ENCODE measurements around the gene USP36. TPM values are rescaled to one million over a fixed set of nuclear protein-coding genes. Genes with fewer than 3 reads are reported as not detected.
"Not testable (repeated sequence)": the region's sequence is repeated elsewhere in the genome, so short reads cannot be mapped to it uniquely, and the experiment has no call there.

The USP36 gene
- total RNA-seq, 2 experiments from 2014 or later: 489 to 494 TPM

DNA sequence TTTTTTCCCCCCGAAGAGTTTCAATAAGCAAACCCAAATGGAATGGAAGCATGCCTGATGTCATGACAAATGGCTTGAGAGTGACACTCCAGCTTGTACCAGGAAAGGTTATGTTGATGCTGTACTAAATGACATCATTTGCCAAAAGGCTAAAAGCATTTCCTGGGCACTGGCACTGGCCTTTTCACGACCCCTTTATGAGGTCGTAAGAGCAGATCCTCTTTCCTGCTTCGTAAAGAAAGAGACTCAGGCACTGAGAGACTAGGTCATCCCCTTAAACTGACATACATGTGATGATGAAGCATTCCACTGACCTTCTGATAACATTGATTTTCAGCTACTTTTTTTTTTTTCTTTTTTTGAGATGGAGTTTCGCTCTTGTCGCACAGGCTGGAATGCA, 31.9 kb upstream of the USP36 start:
- Mint-ChIP-seq H3K27ac (no peak overlapping the region), H3K27me3 (peaks cover 6% of the 10 kb centered on the region), H3K4me3 (no peak overlapping the region), H3K4me1 (ENCODE audit: low read depth) (peaks cover 9% of the 10 kb centered on the region), H3K9me3 (no peaks in the 10 kb centered on the region), H3K36me3 (ENCODE audit: low read depth) (no peaks in the 10 kb centered on the region)
- Histone ChIP-seq H3K4me1 (ENCODE audit: insufficient read depth, low read length) (no peaks in the 10 kb centered on the region), H3K4me3 (ENCODE audit: low read length) (no peak overlapping the region), H3K9me3 (ENCODE audit: control insufficient read depth in 1 of 2, insufficient read depth in 1 of 2, low read length in 2 of 2) (no peaks in the 10 kb centered on the region), H3K27ac (ENCODE audit: low read depth in 1 of 2, low read length in 2 of 2) (no peak overlapping the region), H3K27me3 (ENCODE audit: control insufficient read depth in 1 of 2, insufficient read depth in 2 of 2, low read length in 2 of 2) (no peaks in the 10 kb centered on the region), H3K36me3 (ENCODE audit: insufficient read depth, low read length) (no peaks in the 10 kb centered on the region)
- no peak for ATAC-seq (ENCODE audit: poor library complexity)
- TF ChIP-seq CTCF (IDR thresholded peaks at IDR 0.05): no peak
- DNase-seq: no peak
- POLR2A ChIA-PET: no interaction called here
- intact Hi-C loops (cut with DNase I, micrococcal nuclease): no loop called here
- CTCF ChIA-PET: no interaction called here

GRCh38 chr17:78870621-78871020, 30.0 kb upstream of the USP36 start:
- H3K36me3 ChIP-seq (ENCODE audit: insufficient read depth, low read length): no peaks in the 10 kb centered on the region
- Mint-ChIP-seq H3K9me3 (no peaks in the 10 kb centered on the region), H3K4me1 (ENCODE audit: low read depth) (no peaks in the 10 kb centered on the region), H3K36me3 (ENCODE audit: low read depth) (no peaks in the 10 kb centered on the region), H3K4me3 (no peak overlapping the region), H3K27ac (no peak overlapping the region), H3K27me3 (no peaks in the 10 kb centered on the region)
- H3K4me1 ChIP-seq (ENCODE audit: insufficient read depth, low read length): peaks cover 7% of the 10 kb centered on the region
- DNase-seq (no peak), ATAC-seq (ENCODE audit: poor library complexity) (no peak)
- ChIA-PET POLR2A (no interaction called here), CTCF (no interaction called here)
- H3K27me3 ChIP-seq (ENCODE audit: control insufficient read depth in 1 of 2, insufficient read depth in 2 of 2, low read length in 2 of 2): no peaks in the 10 kb centered on the region
- intact Hi-C loops (cut with DNase I, micrococcal nuclease): no loop called here
- TF ChIP-seq CTCF (IDR thresholded peaks at IDR 0.05): no peak
- no peak overlapping the region for H3K4me3 ChIP-seq (ENCODE audit: low read length)
- H3K27ac ChIP-seq (ENCODE audit: low read depth in 1 of 2, low read length in 2 of 2): no peak overlapping the region
- H3K9me3 ChIP-seq (ENCODE audit: control insufficient read depth in 1 of 2, insufficient read depth in 1 of 2, low read length in 2 of 2): no peaks in the 10 kb centered on the region

DNA sequence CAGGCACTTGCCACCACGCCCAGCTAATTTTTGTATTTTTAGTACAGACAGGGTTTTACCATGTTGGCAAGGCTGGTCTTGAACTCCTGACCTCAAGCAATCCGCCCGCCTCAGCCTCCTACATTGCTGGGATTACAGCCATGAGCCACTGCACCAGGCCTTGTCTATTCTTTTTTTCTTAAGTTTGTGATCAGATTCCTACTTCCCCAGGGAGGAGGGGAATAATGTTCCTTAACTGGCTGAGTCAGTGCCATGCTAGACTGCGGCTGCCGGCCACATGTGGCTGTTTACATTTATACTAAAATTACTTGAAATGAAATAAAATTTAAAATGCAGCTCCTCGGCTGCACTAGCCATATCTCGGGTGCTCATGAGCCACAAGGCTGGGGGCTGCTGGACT, 27.8 kb upstream of the USP36 start:
- no peaks in the 10 kb centered on the region for H3K27me3 ChIP-seq (ENCODE audit: control insufficient read depth in 1 of 2, insufficient read depth in 2 of 2, low read length in 2 of 2)
- no peak overlapping the region for H3K4me3 ChIP-seq (ENCODE audit: low read length)
- no peak for TF ChIP-seq CTCF (IDR thresholded peaks at IDR 0.05)
- intact Hi-C loops (cut with DNase I, micrococcal nuclease): loop anchor here in 1 of 2 experiments (5.0 kb wide), 1 partner anchor 54 kb away; no protein-coding TSS in a partner anchor
- Mint-ChIP-seq H3K27me3 (no peaks in the 10 kb centered on the region), H3K9me3 (no peaks in the 10 kb centered on the region), H3K4me3 (no peak overlapping the region), H3K4me1 (ENCODE audit: low read depth) (no peaks in the 10 kb centered on the region), H3K27ac (no peak overlapping the region), H3K36me3 (ENCODE audit: low read depth) (no peaks in the 10 kb centered on the region)
- no peaks in the 10 kb centered on the region for H3K36me3 ChIP-seq (ENCODE audit: insufficient read depth, low read length)
- no peak overlapping the region for H3K27ac ChIP-seq (ENCODE audit: low read depth in 1 of 2, low read length in 2 of 2)
- ChIA-PET POLR2A (no interaction called here), CTCF (no interaction called here)
- no peaks in the 10 kb centered on the region for H3K9me3 ChIP-seq (ENCODE audit: control insufficient read depth in 1 of 2, insufficient read depth in 1 of 2, low read length in 2 of 2)
- H3K4me1 ChIP-seq (ENCODE audit: insufficient read depth, low read length): peaks cover 8% of the 10 kb centered on the region
- no peak for DNase-seq
- ATAC-seq (ENCODE audit: poor library complexity): no peak

DNA sequence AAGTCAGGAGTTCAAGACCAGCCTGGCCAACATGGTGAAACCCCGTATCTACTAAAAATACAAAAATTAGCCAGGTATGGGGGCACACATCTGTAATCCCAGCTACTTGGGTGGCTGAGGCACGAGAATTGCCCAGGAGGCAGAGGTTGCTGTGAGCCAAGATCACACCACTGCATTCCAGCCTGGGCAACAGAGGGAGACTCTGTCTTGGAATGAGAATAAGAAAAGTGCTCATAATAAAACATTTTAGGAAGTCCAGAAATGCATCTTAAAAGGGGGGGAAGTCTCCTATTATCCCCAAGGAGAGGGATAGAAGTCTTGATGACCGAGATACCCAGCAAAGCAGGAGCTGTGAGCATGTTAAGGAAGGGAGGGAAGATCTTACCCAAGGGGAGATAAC, 26.4 kb upstream of the USP36 start:
- intact Hi-C loops (cut with DNase I, micrococcal nuclease): loop anchor here in 1 of 2 experiments (5.0 kb wide), 1 partner anchor 55 kb away; no protein-coding TSS in a partner anchor
- H3K27ac Mint-ChIP-seq; CTCF ChIA-PET; ATAC-seq (ENCODE audit: poor library complexity); H3K36me3 ChIP-seq (ENCODE audit: insufficient read depth, low read length); H3K4me1 ChIP-seq (ENCODE audit: insufficient read depth, low read length); H3K9me3 Mint-ChIP-seq; POLR2A ChIA-PET; H3K4me1 Mint-ChIP-seq (ENCODE audit: low read depth); H3K27me3 Mint-ChIP-seq; H3K27me3 ChIP-seq (ENCODE audit: control insufficient read depth in 1 of 2, insufficient read depth in 2 of 2, low read length in 2 of 2); H3K9me3 ChIP-seq (ENCODE audit: control insufficient read depth in 1 of 2, insufficient read depth in 1 of 2, low read length in 2 of 2); H3K36me3 Mint-ChIP-seq (ENCODE audit: low read depth); H3K4me3 ChIP-seq (ENCODE audit: low read length); H3K4me3 Mint-ChIP-seq; DNase-seq; H3K27ac ChIP-seq (ENCODE audit: low read depth in 1 of 2, low read length in 2 of 2): not testable (repeated sequence)

All from CD4-positive, alpha-beta T cell (primary cell).